ENCODE results near the gene ALDH1A3.

Gene ALDH1A3

GRCh38 chr15:100879061-100879463, 569 bp upstream of the ALDH1A3 start:
- Histone ChIP-seq H3K4me3 (peak overlapping the region; percentile 27 to 51 (median 42)), H3K27ac (no peak overlapping the region)

GRCh38 chr15:100880139-100880896, 687 bp downstream of the ALDH1A3 start:
- Histone ChIP-seq H3K27ac (peak overlapping the region in 1 of 21 experiments; percentile 3), H3K4me3 (peak overlapping the region; percentile 27 to 51 (median 42))

- H3K27ac ChIP-seq, result no peak overlapping the region
- H3K4me3 ChIP-seq, result peak overlapping the region in 3 of 7 experiments; percentile 5 to 42 (median 38)
Measured at GRCh38 chr15:100880897-100881242, 1.2 kb downstream of the ALDH1A3 start.

GRCh38 chr15:100881573-100882336, 2.1 kb downstream of the ALDH1A3 start:
- Histone ChIP-seq H3K27ac (no peak overlapping the region), H3K4me3 (peak overlapping the region in 1 of 7 experiments; percentile 0)

GRCh38 chr15:100885116-100885515, 5.5 kb downstream of the ALDH1A3 start:
- no peak overlapping the region for H3K27ac ChIP-seq
- no peak overlapping the region for H3K4me3 ChIP-seq

GRCh38 chr15:100885811-100886210, 6.2 kb downstream of the ALDH1A3 start:
- Histone ChIP-seq H3K27ac (no peak overlapping the region), H3K4me3 (no peak overlapping the region)

GRCh38 chr15:100887211-100887913, 7.7 kb downstream of the ALDH1A3 start:
- Histone ChIP-seq H3K27ac (no peak overlapping the region), H3K4me3 (no peak overlapping the region)

- Histone ChIP-seq H3K27ac (peak overlapping the region in 8 of 21 experiments; percentile 0 to 57 (median 25)), H3K4me3 (no peak overlapping the region)
Measured at GRCh38 chr15:100889385-100890050, 9.9 kb downstream of the ALDH1A3 start.

- no peak overlapping the region for H3K4me3 ChIP-seq
- peak overlapping the region in 2 of 21 experiments; percentile 17 to 57 for H3K27ac ChIP-seq
Measured at GRCh38 chr15:100890051-100890720, 10.6 kb downstream of the ALDH1A3 start.

- no peak overlapping the region for H3K27ac ChIP-seq
- no peak overlapping the region for H3K4me3 ChIP-seq
Measured at GRCh38 chr15:100890850-100891249, 11.2 kb downstream of the ALDH1A3 start.

- H3K27ac ChIP-seq, result peak overlapping the region in 1 of 21 experiments; percentile 28
Measured at GRCh38 chr15:100891307-100892012, 11.8 kb downstream of the ALDH1A3 start.

GRCh38 chr15:100892013-100892355, 12.4 kb downstream of the ALDH1A3 start:
- Histone ChIP-seq H3K27ac (peak overlapping the region in 1 of 21 experiments; percentile 28), H3K4me3 (no peak overlapping the region)

More at GRCh38 chr15:100891307-100892012, 11.8 kb downstream of the ALDH1A3 start:
- H3K4me3 ChIP-seq, result no peak overlapping the region

- Histone ChIP-seq H3K27ac (no peak overlapping the region), H3K4me3 (no peak overlapping the region)
Measured at GRCh38 chr15:100893261-100893963, 13.8 kb downstream of the ALDH1A3 start.

- Histone ChIP-seq H3K27ac (no peak overlapping the region), H3K4me3 (no peak overlapping the region)
Measured at GRCh38 chr15:100893964-100894295, 14.3 kb downstream of the ALDH1A3 start.

- no peak overlapping the region for H3K27ac ChIP-seq
Measured at GRCh38 chr15:100895721-100896120, 16.1 kb downstream of the ALDH1A3 start.

GRCh38 chr15:100897221-100898151, 17.9 kb downstream of the ALDH1A3 start:
- H3K4me3 ChIP-seq, result no peak overlapping the region
- peak overlapping the region in 1 of 21 experiments; percentile 0 for H3K27ac ChIP-seq

More at GRCh38 chr15:100895721-100896120, 16.1 kb downstream of the ALDH1A3 start:
- no peak overlapping the region for H3K4me3 ChIP-seq

GRCh38 chr15:100898152-100898490, 18.5 kb downstream of the ALDH1A3 start:
- H3K27ac ChIP-seq, result no peak overlapping the region

More at GRCh38 chr15:100898152-100898490, 18.5 kb downstream of the ALDH1A3 start:
- H3K4me3 ChIP-seq, result no peak overlapping the region

Measured in skin epidermis (tissue), 12 donors.